K562 (cell line): ENCODE measurements around the gene NHS. TPM values are rescaled to one million over a fixed set of nuclear protein-coding genes. Genes with fewer than 3 reads are reported as not detected.

ENCODE experiments used
- ATAC-seq: fragments of 200-7000 bp; cut with Tn5 transposase; 3 replicates; pipeline ENCODE4 v1.9.1; 2020; ENCODE audit warnings: moderate library complexity
- BruUV-seq: library from RNA; stranded (reverse); fragments of 400-500 nt; replicated peaks from 2 replicates; lab custom pipeline; 2021; lab: Mats Ljungman, UMichigan
- CTCF ChIA-PET: fragments of 300-600 bp; formaldehyde crosslinking; extraction: SDS; loops from one replicate; lab custom pipeline; 2021; ENCODE audit warnings: low intra/inter-chr PET ratio; lab: Yijun Ruan, JAX
- POLR2A ChIA-PET: fragments of 300-600, 350-650 bp; sonication (Branson Sonifier 250); formaldehyde crosslinking; extraction: SDS; loops from one replicate; lab custom pipeline; 2021; ENCODE audit warnings: antibody characterized with exemption, inconsistent platforms; lab: Yijun Ruan, JAX
- DNase-seq, 4 experiments: peaks; one replicate each; pipeline versions ENCODE4 v3.0.0 to v3.0.0-alpha.2; 2011 to 2018; ENCODE audit warnings: low spot score in 3 of 4, mixed read lengths in 3 of 4; ENCODE audit errors: extremely low read depth in 1 of 4
- FAIRE-seq: peaks from 2 replicates; lab custom pipeline; 2011; peaks lifted over from hg19 to GRCh38; lab: Jason Lieb, UNC
- H2AFZ ChIP-seq: 2 replicates; pipeline ENCODE4 v1.6.0; 2011; ENCODE audit warnings: low read depth, low read length, control low read depth, inconsistent platforms
- H3K27ac ChIP-seq: fragments of 200-600 bp; 3 replicates; pipeline ENCODE4 v1.8.0; 2011; ENCODE audit warnings: low read depth, mild to moderate bottlenecking, control low read depth, inconsistent platforms, low read length, moderate library complexity, mixed read lengths; ENCODE audit errors: extremely low read depth
- H3K27me3 ChIP-seq, 2 experiments: fragments of 300-600 bp in 1 of 2; 2 replicates in 1 of 2; 3 replicates in 1 of 2; pipeline versions ENCODE4 v1.6.0 to v1.8.0; 2011; ENCODE audit warnings: inconsistent platforms in 2 of 2, low read length in 2 of 2, mild to moderate bottlenecking in 1 of 2, mixed read lengths in 1 of 2, moderate library complexity in 1 of 2; ENCODE audit not compliant: control insufficient read depth in 2 of 2, insufficient read depth in 2 of 2
- H3K36me3 ChIP-seq: fragments of 300-600 bp; 3 replicates; pipeline ENCODE4 v1.8.0; 2011; ENCODE audit warnings: mild to moderate bottlenecking, low read length, inconsistent platforms; ENCODE audit not compliant: control insufficient read depth, insufficient read depth
- H3K4me1 ChIP-seq, 2 experiments: fragments of 200-600 bp in 1 of 2; replicated peaks in 1 of 2; 2 replicates in 1 of 2; 3 replicates in 1 of 2; pipeline versions ENCODE4 v1.5.1 to v1.8.0; 2011; ENCODE audit warnings: inconsistent platforms in 2 of 2, low read length in 2 of 2, mild to moderate bottlenecking in 1 of 2, mixed read lengths in 1 of 2, moderate library complexity in 1 of 2; ENCODE audit not compliant: control insufficient read depth in 2 of 2, insufficient read depth in 2 of 2
- H3K4me2 ChIP-seq: 2 replicates; pipeline ENCODE4 v1.6.1; 2011; ENCODE audit warnings: low read length, control low read depth, inconsistent platforms, mixed read lengths; ENCODE audit not compliant: insufficient read depth
- H3K4me3 ChIP-seq: fragments of 200-600 bp; sonication (generic), shearing (Covaris generic); 2 replicates; pipeline ENCODE4 v1.5.1; 2016; ENCODE audit warnings: control low read depth, inconsistent platforms
- H3K79me2 ChIP-seq: fragments of 200-600 bp; 3 replicates; pipeline ENCODE4 v1.8.0; 2011; ENCODE audit warnings: low read length, inconsistent platforms; ENCODE audit not compliant: control insufficient read depth, insufficient read depth
- H3K9ac ChIP-seq, 2 experiments: 2 replicates each; pipeline versions ENCODE4 v1.6.0 to v1.6.1; 2011; ENCODE audit warnings: low read depth in 2 of 2, low read length in 2 of 2, control low read depth in 1 of 2, inconsistent platforms in 1 of 2, mild to moderate bottlenecking in 1 of 2, mixed read lengths in 1 of 2; ENCODE audit not compliant: insufficient read depth in 1 of 2
- H3K9me1 ChIP-seq: one replicate; pipeline ENCODE4 v1.6.0; 2011; ENCODE audit warnings: inconsistent platforms, mild to moderate bottlenecking, low read length, moderate library complexity; ENCODE audit not compliant: control insufficient read depth, insufficient read depth
- H3K9me3 ChIP-seq: replicated peaks from 2 replicates; pipeline ENCODE4 v1.5.1; 2011; ENCODE audit warnings: low read depth, low read length, inconsistent platforms; ENCODE audit not compliant: control insufficient read depth, insufficient read depth
- H4K20me1 ChIP-seq: replicated peaks from 2 replicates; pipeline ENCODE4 v1.6.1; 2011; ENCODE audit warnings: low read length, inconsistent platforms, mixed read lengths; ENCODE audit not compliant: control insufficient read depth, insufficient read depth
- HNRNPUL1 ChIP-seq: fragments of 200-400 bp; formaldehyde crosslinking; IDR thresholded peaks from 2 replicates; pipeline ENCODE4 v1.6.1; 2017; ENCODE audit warnings: low read length
- PHB ChIP-seq: fragments of 250-450 bp; sonication (Bioruptor Pico); IDR thresholded peaks from 2 replicates; pipeline ENCODE4 v1.5.0; 2021
- THRAP3 ChIP-seq: fragments of 450-650 bp; IDR thresholded peaks from 2 replicates; pipeline ENCODE4 v1.6.1; 2016; ENCODE audit warnings: mild to moderate bottlenecking, inconsistent platforms, borderline replicate concordance
- TRIM28 ChIP-seq: fragments of 450-650 bp; IDR thresholded peaks from 2 replicates; pipeline ENCODE4 v1.6.1; 2017
- WGBS: fragments of 100-300 bp; shearing (Covaris generic); methylation state at CpG from one replicate; pipeline ENCODE4 v1.1.6; 2016; ENCODE audit warnings: low coverage, mixed read lengths; ENCODE audit not compliant: insufficient coverage; ENCODE audit errors: missing lambda C conversion rate; 5-methylcytosine and 5-hydroxymethylcytosine counted together
- in situ Hi-C: fragments of 300-500 bp; cut with MboI; formaldehyde crosslinking; loops from 4 replicates; pipeline ENCODE4 v1.15.0; 2018; ENCODE audit warnings: inconsistent platforms, mixed read lengths
- intact Hi-C: fragments of 100-400 bp; cut with micrococcal nuclease; formaldehyde crosslinking; loops from 2 replicates; pipeline ENCODE4 v1.14.2; 2022
- polyA plus RNA-seq, 8 experiments: library from polyadenylated mRNA; depleted of rRNA in 4 of 8; stranded (reverse) in 5 of 8; unstranded in 3 of 8; fragments of >200 nt; fragmentation: Nextera tagmentation in 2 of 8; fragmentation: Illumina TruSeq in 1 of 8; extraction: Ambion mirVana in 2 of 8; extraction: Trizol in 1 of 8; gene quantifications; 2 replicates each; pipeline versions ENCODE4 v1.2.1 to v1.2.3, GENCODE V29; 2011 to 2014; ENCODE audit warnings: inconsistent platforms in 1 of 8, missing spikeins in 1 of 8
- total RNA-seq, 7 experiments: library from RNA; depleted of rRNA in 6 of 7; stranded (reverse); fragments of >200 nt in 6 of 7; fragmentation: Illumina TruSeq in 2 of 7; extraction: Trizol in 2 of 7; gene quantifications; 2 replicates each; pipeline versions ENCODE4 v1.2.1 to v1.2.3, GENCODE V29; 2011 to 2021; ENCODE audit warnings: low replicate concordance in 1 of 7
- TF ChIP-seq, protein P1 (sequence below): fragments of 450-650 bp; IDR thresholded peaks from 2 replicates; pipeline ENCODE4 v1.6.1; 2017; ENCODE audit warnings: antibody characterized with exemption

The NHS gene
- total and polyA plus RNA-seq, 9 of the 15 experiments (the other 6 are each of a cell fraction or from before 2014, with no cell fraction given), result 0.02 TPM; not detected in 8

DNA sequence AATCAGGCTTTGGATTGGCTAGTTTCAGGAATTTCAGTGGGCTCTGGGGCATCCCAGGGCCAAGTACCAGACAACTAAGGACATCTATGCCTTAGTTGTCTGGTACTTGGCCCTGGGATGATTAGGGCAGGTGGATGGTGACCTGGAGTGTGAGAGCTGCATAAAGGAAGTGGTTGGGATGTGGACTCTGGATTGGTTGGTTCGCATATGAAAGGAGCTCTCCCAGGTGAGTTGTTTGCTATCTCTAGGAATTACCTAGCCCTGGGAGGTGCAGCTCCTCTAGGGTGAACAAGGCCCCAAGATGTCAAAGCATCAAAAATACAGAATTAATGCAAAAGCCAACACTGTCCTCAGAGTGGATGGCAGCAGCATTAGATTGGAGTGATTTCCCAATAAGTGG is 109.6 kb downstream of the NHS start:
- Histone ChIP-seq H3K27ac (no peak overlapping the region), H3K36me3 (no peaks in the 10 kb centered on the region), H3K9me1 (no peaks in the 10 kb centered on the region), H3K9ac (no peak overlapping the region), H2AFZ (no peak overlapping the region), H3K79me2 (no peaks in the 10 kb centered on the region), H3K9me3 (no peaks in the 10 kb centered on the region), H3K27me3 (no peaks in the 10 kb centered on the region), H4K20me1 (no peaks in the 10 kb centered on the region), H3K4me2 (no peak overlapping the region), H3K4me3 (no peak overlapping the region), H3K4me1 (no peaks in the 10 kb centered on the region)
- no peak for DNase-seq
- CTCF ChIA-PET, result no interaction called here
- TF ChIP-seq THRAP3 (no peak), TRIM28 (no peak)
- TF ChIP-seq, protein P1, sequence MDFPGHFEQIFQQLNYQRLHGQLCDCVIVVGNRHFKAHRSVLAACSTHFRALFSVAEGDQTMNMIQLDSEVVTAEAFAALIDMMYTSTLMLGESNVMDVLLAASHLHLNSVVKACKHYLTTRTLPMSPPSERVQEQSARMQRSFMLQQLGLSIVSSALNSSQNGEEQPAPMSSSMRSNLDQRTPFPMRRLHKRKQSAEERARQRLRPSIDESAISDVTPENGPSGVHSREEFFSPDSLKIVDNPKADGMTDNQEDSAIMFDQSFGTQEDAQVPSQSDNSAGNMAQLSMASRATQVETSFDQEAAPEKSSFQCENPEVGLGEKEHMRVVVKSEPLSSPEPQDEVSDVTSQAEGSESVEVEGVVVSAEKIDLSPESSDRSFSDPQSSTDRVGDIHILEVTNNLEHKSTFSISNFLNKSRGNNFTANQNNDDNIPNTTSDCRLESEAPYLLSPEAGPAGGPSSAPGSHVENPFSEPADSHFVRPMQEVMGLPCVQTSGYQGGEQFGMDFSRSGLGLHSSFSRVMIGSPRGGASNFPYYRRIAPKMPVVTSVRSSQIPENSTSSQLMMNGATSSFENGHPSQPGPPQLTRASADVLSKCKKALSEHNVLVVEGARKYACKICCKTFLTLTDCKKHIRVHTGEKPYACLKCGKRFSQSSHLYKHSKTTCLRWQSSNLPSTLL, result no peak
- POLR2A ChIA-PET, result no interaction called here
- WGBS, result 0% methylated on average over 1 of the region's 1 CpG
- ATAC-seq, result no peak
- no peak for FAIRE-seq
- intact Hi-C loops (no loop called here), in situ Hi-C loops (no loop called here)
- BruUV-seq, result no TSS peak

DNA sequence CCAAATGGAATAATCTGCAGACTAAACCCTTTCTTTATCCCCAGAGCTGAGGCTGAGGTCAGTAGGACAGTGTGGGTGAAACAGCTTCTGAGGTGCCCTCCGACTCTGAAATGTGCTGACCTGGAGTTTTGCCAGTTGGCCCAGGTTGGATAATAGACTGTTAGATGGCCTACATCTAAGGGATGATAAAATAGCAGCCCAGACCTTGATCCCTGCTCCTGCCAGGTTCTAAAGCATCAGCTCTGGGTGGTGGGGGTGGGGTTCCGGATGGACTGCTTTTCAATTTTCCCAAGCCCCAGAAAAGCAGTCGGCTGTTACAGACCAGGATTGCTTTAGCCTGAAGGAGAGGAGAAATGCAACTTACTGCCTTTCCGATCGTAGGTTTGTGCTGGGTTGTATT is 110.4 kb downstream of the NHS start:
- in situ Hi-C loops, result no loop called here
- CTCF ChIA-PET, result no interaction called here
- no peak overlapping the region for H3K4me2 ChIP-seq
- H3K27me3 ChIP-seq, result no peaks in the 10 kb centered on the region
- no peak for DNase-seq
- H2AFZ ChIP-seq, result no peak overlapping the region
- POLR2A ChIA-PET, result no interaction called here
- no peaks in the 10 kb centered on the region for H3K79me2 ChIP-seq
- 0% methylated on average over 4 of the region's 5 CpGs for WGBS
- no peaks in the 10 kb centered on the region for H3K4me1 ChIP-seq
- no peaks in the 10 kb centered on the region for H3K9me3 ChIP-seq
- H4K20me1 ChIP-seq, result no peaks in the 10 kb centered on the region
- H3K4me3 ChIP-seq, result no peak overlapping the region
- no peak overlapping the region for H3K9ac ChIP-seq
- H3K9me1 ChIP-seq, result no peaks in the 10 kb centered on the region
- no TSS peak for BruUV-seq
- no peaks in the 10 kb centered on the region for H3K36me3 ChIP-seq
- ATAC-seq, result no peak
- intact Hi-C loops, result no loop called here
- H3K27ac ChIP-seq, result no peak overlapping the region
- TF ChIP-seq HNRNPUL1 (no peak), PHB (no peak)
- no peak for FAIRE-seq
